SK-N-SH treated with all-trans-retinoic acid at 6 μM for 48 hours (cell line): ENCODE data around the gene VARS1.

Experiments used
- ATAC-seq: fragments of 200-7000 bp; cut with Tn5 transposase; 3 replicates; pipeline ENCODE4 v1.9.1; 2020; ENCODE audit warnings: mild to moderate bottlenecking, moderate library complexity
- ARNTL ChIP-seq: fragments of 450-650 bp; formaldehyde crosslinking; IDR thresholded peaks from 2 replicates; pipeline ENCODE4 v1.5.0; 2020; ENCODE audit warnings: low read depth, mild to moderate bottlenecking, moderate library complexity, borderline replicate concordance
- BACH2 ChIP-seq: fragments of 250-450 bp; sonication (Bioruptor Pico); IDR thresholded peaks from 2 replicates; pipeline ENCODE4 v1.9.0; 2021; ENCODE audit warnings: mild to moderate bottlenecking, borderline replicate concordance
- CSDC2 ChIP-seq: fragments of 250-450 bp; sonication (Bioruptor Pico); IDR thresholded peaks from 2 replicates; pipeline ENCODE4 v1.5.0; 2020; ENCODE audit warnings: mild to moderate bottlenecking, moderate library complexity
- GLIS3 ChIP-seq: fragments of 250-450 bp; sonication (Bioruptor Pico); IDR thresholded peaks from 2 replicates; pipeline ENCODE4 v1.5.0; 2020; ENCODE audit warnings: mild to moderate bottlenecking, moderate library complexity
- ISL1 ChIP-seq: fragments of 250-450 bp; sonication (Bioruptor Pico); IDR thresholded peaks from 2 replicates; pipeline ENCODE4 v2.1.2; 2022; ENCODE audit warnings: mild to moderate bottlenecking, moderate library complexity
- OSR1 ChIP-seq: fragments of 250-450 bp; sonication (Bioruptor Pico); IDR thresholded peaks from 2 replicates; pipeline ENCODE4 v1.8.0; 2022; ENCODE audit warnings: moderate library complexity, mild to moderate bottlenecking, inconsistent platforms
- PPARA ChIP-seq: fragments of 250-450 bp; sonication (Bioruptor Pico); IDR thresholded peaks from 2 replicates; pipeline ENCODE4 v1.5.0; 2020; ENCODE audit warnings: mild to moderate bottlenecking, borderline replicate concordance
- SNAI2 ChIP-seq: fragments of 250-450 bp; sonication (Bioruptor Pico); IDR thresholded peaks from 2 replicates; pipeline ENCODE4 v1.5.0; 2020; ENCODE audit warnings: mild to moderate bottlenecking, moderate library complexity
- TOX ChIP-seq: fragments of 250-450 bp; sonication (Bioruptor Pico); IDR thresholded peaks from 2 replicates; pipeline ENCODE4 v1.8.0; 2021; ENCODE audit warnings: mild to moderate bottlenecking, moderate library complexity, borderline replicate concordance
- ZC3H10 ChIP-seq: fragments of 250-450 bp; sonication (Bioruptor Pico); IDR thresholded peaks from 2 replicates; pipeline ENCODE4 v1.5.1; 2021; ENCODE audit warnings: mild to moderate bottlenecking, moderate library complexity
- ZFP30 ChIP-seq: fragments of 450-650 bp; formaldehyde crosslinking; IDR thresholded peaks from 2 replicates; pipeline ENCODE4 v1.5.0; 2022; ENCODE audit warnings: mild to moderate bottlenecking, moderate library complexity
- ZNF565 ChIP-seq: fragments of 450-650 bp; formaldehyde crosslinking; conservative IDR thresholded peaks from 2 replicates; pipeline ENCODE4 v1.5.0; 2020; ENCODE audit warnings: low read depth, mild to moderate bottlenecking, moderate library complexity
- ZNF8 ChIP-seq: fragments of 450-650 bp; formaldehyde crosslinking; IDR thresholded peaks from 2 replicates; pipeline ENCODE4 v1.5.0; 2020; ENCODE audit warnings: mild to moderate bottlenecking, moderate library complexity
- TF ChIP-seq, protein P1 (sequence below): fragments of 250-450 bp; sonication (Bioruptor Pico); IDR thresholded peaks from 2 replicates; pipeline ENCODE4 v1.5.0; 2020; ENCODE audit warnings: mild to moderate bottlenecking, moderate library complexity
- TF ChIP-seq, protein P2 (sequence below): fragments of 250-450 bp; sonication (Bioruptor Pico); IDR thresholded peaks from 2 replicates; pipeline ENCODE4 v1.8.0; 2020; ENCODE audit warnings: mild to moderate bottlenecking, moderate library complexity, borderline replicate concordance
- TF ChIP-seq, protein P3 (sequence below): fragments of 250-450 bp; sonication (Bioruptor Pico); IDR thresholded peaks from 2 replicates; pipeline ENCODE4 v1.5.1; 2020; ENCODE audit warnings: low read depth, mild to moderate bottlenecking, moderate library complexity
- TF ChIP-seq, protein P4 (sequence below): fragments of 250-450 bp; sonication (Bioruptor Pico); IDR thresholded peaks from 2 replicates; pipeline ENCODE4 v1.5.1; 2021; ENCODE audit warnings: mild to moderate bottlenecking, moderate library complexity

Gene VARS1

DNA sequence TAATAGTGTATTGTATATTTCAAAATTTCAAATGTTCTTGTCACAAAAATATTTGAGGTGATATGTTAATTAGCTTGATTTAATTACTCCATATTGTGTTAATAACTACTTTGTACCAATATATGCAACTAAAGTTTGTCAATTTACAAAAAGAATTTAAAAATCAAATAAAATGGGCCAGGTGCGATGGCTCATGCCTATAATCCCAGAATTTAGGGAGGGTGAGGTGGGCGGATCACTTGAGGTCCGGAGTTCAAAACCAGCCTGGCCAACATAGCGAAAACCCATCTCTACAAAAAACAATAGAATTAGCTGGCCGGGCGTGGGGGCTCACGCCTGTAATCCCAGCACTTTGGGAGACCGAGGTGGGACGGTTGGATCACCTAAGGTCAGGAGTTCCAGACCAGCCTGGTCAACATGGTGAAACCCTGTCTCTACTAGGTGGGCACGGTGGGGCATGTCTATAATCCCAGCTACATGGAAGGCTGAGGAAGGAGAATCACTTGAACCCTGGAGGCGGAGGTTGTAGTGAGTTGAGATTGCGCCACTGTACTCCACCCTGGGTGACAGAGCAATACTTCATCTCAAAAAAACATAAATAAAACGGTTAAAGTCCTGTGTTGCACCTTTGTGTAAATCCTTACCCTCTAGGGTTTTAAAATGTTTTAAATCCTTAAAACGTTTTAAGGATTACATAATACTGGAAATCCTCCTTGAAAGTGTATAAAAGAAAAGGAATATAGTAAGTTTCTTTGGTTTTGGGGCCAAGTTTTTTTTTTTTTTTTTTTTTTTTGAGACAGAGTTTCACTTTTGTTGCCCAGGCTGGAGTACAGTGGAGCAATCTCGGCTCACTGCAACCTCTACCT, 36.0 kb upstream of the VARS1 start:
- no peak for ATAC-seq
- no peak for TF ChIP-seq ZFP30 (CRISPR knock-in tag)
- TF ChIP-seq, protein P1, sequence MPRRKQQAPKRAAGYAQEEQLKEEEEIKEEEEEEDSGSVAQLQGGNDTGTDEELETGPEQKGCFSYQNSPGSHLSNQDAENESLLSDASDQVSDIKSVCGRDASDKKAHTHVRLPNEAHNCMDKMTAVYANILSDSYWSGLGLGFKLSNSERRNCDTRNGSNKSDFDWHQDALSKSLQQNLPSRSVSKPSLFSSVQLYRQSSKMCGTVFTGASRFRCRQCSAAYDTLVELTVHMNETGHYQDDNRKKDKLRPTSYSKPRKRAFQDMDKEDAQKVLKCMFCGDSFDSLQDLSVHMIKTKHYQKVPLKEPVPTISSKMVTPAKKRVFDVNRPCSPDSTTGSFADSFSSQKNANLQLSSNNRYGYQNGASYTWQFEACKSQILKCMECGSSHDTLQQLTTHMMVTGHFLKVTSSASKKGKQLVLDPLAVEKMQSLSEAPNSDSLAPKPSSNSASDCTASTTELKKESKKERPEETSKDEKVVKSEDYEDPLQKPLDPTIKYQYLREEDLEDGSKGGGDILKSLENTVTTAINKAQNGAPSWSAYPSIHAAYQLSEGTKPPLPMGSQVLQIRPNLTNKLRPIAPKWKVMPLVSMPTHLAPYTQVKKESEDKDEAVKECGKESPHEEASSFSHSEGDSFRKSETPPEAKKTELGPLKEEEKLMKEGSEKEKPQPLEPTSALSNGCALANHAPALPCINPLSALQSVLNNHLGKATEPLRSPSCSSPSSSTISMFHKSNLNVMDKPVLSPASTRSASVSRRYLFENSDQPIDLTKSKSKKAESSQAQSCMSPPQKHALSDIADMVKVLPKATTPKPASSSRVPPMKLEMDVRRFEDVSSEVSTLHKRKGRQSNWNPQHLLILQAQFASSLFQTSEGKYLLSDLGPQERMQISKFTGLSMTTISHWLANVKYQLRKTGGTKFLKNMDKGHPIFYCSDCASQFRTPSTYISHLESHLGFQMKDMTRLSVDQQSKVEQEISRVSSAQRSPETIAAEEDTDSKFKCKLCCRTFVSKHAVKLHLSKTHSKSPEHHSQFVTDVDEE (CRISPR knock-in tag), result no peak

DNA sequence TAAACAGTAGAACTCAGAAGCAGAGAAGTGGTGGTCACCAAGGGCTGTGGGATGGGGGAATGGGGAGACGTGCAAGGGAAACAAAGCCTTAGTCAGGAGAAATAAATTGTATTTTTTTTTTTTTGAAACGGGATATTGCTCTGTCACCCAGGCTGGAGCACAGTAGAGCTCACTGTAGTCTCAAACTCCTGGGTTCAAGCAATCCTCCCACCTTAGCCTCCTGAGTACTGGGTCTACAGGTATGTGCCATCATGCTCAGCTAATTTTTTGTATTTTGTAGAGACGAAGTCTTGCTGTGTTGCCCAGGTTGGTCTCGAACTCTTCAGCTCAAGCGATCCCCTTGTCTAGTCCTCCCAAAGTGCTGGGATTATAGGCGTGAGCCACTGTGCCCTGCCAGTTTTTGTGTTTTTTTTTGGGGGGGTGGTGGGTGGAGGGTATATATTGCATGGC, 35.4 kb upstream of the VARS1 start:
- no peak for TF ChIP-seq PPARA (CRISPR knock-in tag)
- ATAC-seq, result no peak

DNA sequence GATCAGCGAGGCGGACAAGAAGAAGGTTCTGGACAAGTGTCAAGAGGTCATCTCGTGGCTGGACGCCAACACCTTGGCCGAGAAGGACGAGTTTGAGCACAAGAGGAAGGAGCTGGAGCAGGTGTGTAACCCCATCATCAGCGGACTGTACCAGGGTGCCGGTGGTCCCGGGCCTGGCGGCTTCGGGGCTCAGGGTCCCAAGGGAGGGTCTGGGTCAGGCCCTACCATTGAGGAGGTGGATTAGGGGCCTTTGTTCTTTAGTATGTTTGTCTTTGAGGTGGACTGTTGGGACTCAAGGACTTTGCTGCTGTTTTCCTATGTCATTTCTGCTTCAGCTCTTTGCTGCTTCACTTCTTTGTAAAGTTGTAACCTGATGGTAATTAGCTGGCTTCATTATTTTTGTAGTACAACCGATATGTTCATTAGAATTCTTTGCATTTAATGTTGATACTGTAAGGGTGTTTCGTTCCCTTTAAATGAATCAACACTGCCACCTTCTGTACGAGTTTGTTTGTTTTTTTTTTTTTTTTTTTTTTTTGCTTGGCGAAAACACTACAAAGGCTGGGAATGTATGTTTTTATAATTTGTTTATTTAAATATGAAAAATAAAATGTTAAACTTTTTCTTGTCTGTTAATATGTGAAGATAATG, 34.2 kb upstream of the VARS1 start:
- peak; percentile 2; the same call in 1 of the 3 replicates for ATAC-seq
- TF ChIP-seq BACH2 (CRISPR knock-in tag), result no peak
- TF ChIP-seq GLIS3 (CRISPR knock-in tag), result no peak
- no peak for TF ChIP-seq OSR1
- TF ChIP-seq, protein P2, sequence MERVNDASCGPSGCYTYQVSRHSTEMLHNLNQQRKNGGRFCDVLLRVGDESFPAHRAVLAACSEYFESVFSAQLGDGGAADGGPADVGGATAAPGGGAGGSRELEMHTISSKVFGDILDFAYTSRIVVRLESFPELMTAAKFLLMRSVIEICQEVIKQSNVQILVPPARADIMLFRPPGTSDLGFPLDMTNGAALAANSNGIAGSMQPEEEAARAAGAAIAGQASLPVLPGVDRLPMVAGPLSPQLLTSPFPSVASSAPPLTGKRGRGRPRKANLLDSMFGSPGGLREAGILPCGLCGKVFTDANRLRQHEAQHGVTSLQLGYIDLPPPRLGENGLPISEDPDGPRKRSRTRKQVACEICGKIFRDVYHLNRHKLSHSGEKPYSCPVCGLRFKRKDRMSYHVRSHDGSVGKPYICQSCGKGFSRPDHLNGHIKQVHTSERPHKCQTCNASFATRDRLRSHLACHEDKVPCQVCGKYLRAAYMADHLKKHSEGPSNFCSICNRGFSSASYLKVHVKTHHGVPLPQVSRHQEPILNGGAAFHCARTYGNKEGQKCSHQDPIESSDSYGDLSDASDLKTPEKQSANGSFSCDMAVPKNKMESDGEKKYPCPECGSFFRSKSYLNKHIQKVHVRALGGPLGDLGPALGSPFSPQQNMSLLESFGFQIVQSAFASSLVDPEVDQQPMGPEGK (CRISPR knock-in tag), result no peak
- no peak for TF ChIP-seq ZNF8
- TF ChIP-seq PPARA (CRISPR knock-in tag), result no peak
- TF ChIP-seq, protein P3, sequence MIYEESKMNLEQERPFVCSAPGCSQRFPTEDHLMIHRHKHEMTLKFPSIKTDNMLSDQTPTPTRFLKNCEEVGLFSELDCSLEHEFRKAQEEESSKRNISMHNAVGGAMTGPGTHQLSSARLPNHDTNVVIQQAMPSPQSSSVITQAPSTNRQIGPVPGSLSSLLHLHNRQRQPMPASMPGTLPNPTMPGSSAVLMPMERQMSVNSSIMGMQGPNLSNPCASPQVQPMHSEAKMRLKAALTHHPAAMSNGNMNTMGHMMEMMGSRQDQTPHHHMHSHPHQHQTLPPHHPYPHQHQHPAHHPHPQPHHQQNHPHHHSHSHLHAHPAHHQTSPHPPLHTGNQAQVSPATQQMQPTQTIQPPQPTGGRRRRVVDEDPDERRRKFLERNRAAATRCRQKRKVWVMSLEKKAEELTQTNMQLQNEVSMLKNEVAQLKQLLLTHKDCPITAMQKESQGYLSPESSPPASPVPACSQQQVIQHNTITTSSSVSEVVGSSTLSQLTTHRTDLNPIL (CRISPR knock-in tag), result no peak
- no peak for TF ChIP-seq CSDC2 (CRISPR knock-in tag)
- TF ChIP-seq, protein P4, sequence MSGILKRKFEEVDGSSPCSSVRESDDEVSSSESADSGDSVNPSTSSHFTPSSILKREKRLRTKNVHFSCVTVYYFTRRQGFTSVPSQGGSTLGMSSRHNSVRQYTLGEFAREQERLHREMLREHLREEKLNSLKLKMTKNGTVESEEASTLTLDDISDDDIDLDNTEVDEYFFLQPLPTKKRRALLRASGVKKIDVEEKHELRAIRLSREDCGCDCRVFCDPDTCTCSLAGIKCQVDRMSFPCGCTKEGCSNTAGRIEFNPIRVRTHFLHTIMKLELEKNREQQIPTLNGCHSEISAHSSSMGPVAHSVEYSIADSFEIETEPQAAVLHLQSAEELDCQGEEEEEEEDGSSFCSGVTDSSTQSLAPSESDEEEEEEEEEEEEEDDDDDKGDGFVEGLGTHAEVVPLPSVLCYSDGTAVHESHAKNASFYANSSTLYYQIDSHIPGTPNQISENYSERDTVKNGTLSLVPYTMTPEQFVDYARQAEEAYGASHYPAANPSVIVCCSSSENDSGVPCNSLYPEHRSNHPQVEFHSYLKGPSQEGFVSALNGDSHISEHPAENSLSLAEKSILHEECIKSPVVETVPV (CRISPR knock-in tag), result no peak
- TF ChIP-seq ZC3H10 (CRISPR knock-in tag), result no peak
- TF ChIP-seq, protein P1 (CRISPR knock-in tag), result no peak
- no peak for TF ChIP-seq ISL1 (CRISPR knock-in tag)
- no peak for TF ChIP-seq SNAI2 (CRISPR knock-in tag)
- TF ChIP-seq TOX (CRISPR knock-in tag), result no peak
- no peak for TF ChIP-seq ZNF565 (CRISPR knock-in tag)
- TF ChIP-seq ARNTL, result no peak
